CD14-positive monocyte (primary cell): ENCODE measurements around the gene TNFRSF1A. TPM values are rescaled to one million over a fixed set of nuclear protein-coding genes. Genes with fewer than 3 reads are reported as not detected.

Experiments
- DNase-seq, 3 donors: peaks; one replicate each; pipeline ENCODE4 v3.0.0-alpha.2; 2011 to 2022
- H2AFZ ChIP-seq: 2 replicates; pipeline ENCODE4 v1.6.0; 2012; ENCODE audit warnings: mild to moderate bottlenecking, low read depth, low read length, inconsistent platforms; ENCODE audit not compliant: insufficient read depth, poor library complexity, severe bottlenecking
- H3K27ac ChIP-seq, 2 donors: 1 replicate in 1 of 2; 2 replicates in 1 of 2; pipeline ENCODE4 v1.5.1; 2012 to 2013; ENCODE audit warnings: low read length in 2 of 2, control low read depth in 1 of 2, inconsistent platforms in 1 of 2, low read depth in 1 of 2, mild to moderate bottlenecking in 1 of 2
- H3K27me3 ChIP-seq, 2 donors: one replicate each; pipeline versions ENCODE4 v1.6.0 to v1.6.1; 2011 to 2013; ENCODE audit warnings: low read length in 2 of 2; ENCODE audit not compliant: control insufficient read depth in 2 of 2, insufficient read depth in 2 of 2
- H3K36me3 ChIP-seq, 2 donors: replicated peaks in 1 of 2; 1 replicate in 1 of 2; 2 replicates in 1 of 2; pipeline versions ENCODE4 v1.5.1 to v1.6.1; 2012 to 2013; ENCODE audit warnings: low read length in 2 of 2, control low read depth in 1 of 2, inconsistent platforms in 1 of 2, mild to moderate bottlenecking in 1 of 2; ENCODE audit not compliant: insufficient read depth in 2 of 2, control insufficient read depth in 1 of 2
- H3K4me1 ChIP-seq, 2 donors: 1 replicate in 1 of 2; 2 replicates in 1 of 2; pipeline versions ENCODE4 v1.5.1 to v1.6.1; 2012 to 2013; ENCODE audit warnings: low read length in 2 of 2, control low read depth in 1 of 2, inconsistent platforms in 1 of 2, mild to moderate bottlenecking in 1 of 2, moderate library complexity in 1 of 2; ENCODE audit not compliant: insufficient read depth in 2 of 2, control insufficient read depth in 1 of 2
- H3K4me2 ChIP-seq: replicated peaks from 2 replicates; pipeline ENCODE3; 2012; ENCODE audit warnings: low read length, moderate library complexity, mild to moderate bottlenecking; ENCODE audit not compliant: poor library complexity, severe bottlenecking; ENCODE audit errors: extremely low read depth
- H3K4me3 ChIP-seq, 3 experiments: fragments of 200-600 bp in 1 of 3; sonication (generic) in 1 of 3; replicated peaks in 1 of 3; 1 replicate in 2 of 3; 2 replicates in 1 of 3; pipeline ENCODE4 v1.5.1; 2011 to 2013; ENCODE audit warnings: low read length in 3 of 3, mild to moderate bottlenecking in 3 of 3, control low read depth in 2 of 3, low read depth in 2 of 3, inconsistent platforms in 1 of 3, moderate library complexity in 1 of 3
- H3K79me2 ChIP-seq: 2 replicates; pipeline ENCODE4 v1.6.0; 2012; ENCODE audit warnings: mild to moderate bottlenecking, control low read depth, inconsistent platforms, low read length, moderate library complexity; ENCODE audit not compliant: insufficient read depth
- H3K9ac ChIP-seq: 2 replicates; pipeline ENCODE4 v1.6.0; 2017; ENCODE audit warnings: low read length, mild to moderate bottlenecking; ENCODE audit not compliant: insufficient read depth, poor library complexity, severe bottlenecking
- H3K9me3 ChIP-seq, 2 donors: replicated peaks in 1 of 2; 1 replicate in 1 of 2; 2 replicates in 1 of 2; pipeline versions ENCODE4 v1.5.1 to v1.6.1; 2012 to 2013; ENCODE audit warnings: low read length in 2 of 2, control low read depth in 1 of 2; ENCODE audit not compliant: control insufficient read depth in 1 of 2, insufficient read depth in 1 of 2
- H4K20me1 ChIP-seq: 2 replicates; pipeline ENCODE4 v1.6.0; 2012; ENCODE audit warnings: mild to moderate bottlenecking, low read length, control low read depth, moderate library complexity; ENCODE audit not compliant: insufficient read depth
- H3K27ac Mint-ChIP-seq, 7 donors: one replicate each; pipeline ENCODE4 v1.8.0; 2020; ENCODE audit warnings: mild to moderate bottlenecking in 7 of 7, mixed read lengths in 7 of 7, moderate library complexity in 6 of 7, inconsistent platforms in 2 of 7
- H3K27me3 Mint-ChIP-seq, 3 donors: one replicate each; pipeline ENCODE4 v1.8.0; 2021 to 2022; ENCODE audit warnings: low read depth in 3 of 3, mild to moderate bottlenecking in 3 of 3, mixed read lengths in 3 of 3, moderate library complexity in 3 of 3, inconsistent platforms in 1 of 3
- H3K36me3 Mint-ChIP-seq, 2 donors: one replicate each; pipeline ENCODE4 v1.8.0; 2020; ENCODE audit warnings: mixed read lengths in 2 of 2, inconsistent platforms in 1 of 2, mild to moderate bottlenecking in 1 of 2
- H3K4me1 Mint-ChIP-seq: one replicate; pipeline ENCODE4 v1.8.0; 2020; ENCODE audit warnings: mild to moderate bottlenecking, mixed read lengths
- H3K4me3 Mint-ChIP-seq, 2 donors: one replicate each; pipeline ENCODE4 v1.8.0; 2020; ENCODE audit warnings: mild to moderate bottlenecking in 2 of 2, mixed read lengths in 2 of 2, moderate library complexity in 1 of 2
- H3K9me3 Mint-ChIP-seq, 7 donors: one replicate each; pipeline ENCODE4 v1.8.0; 2020 to 2022; ENCODE audit warnings: mixed read lengths in 7 of 7, mild to moderate bottlenecking in 6 of 7, moderate library complexity in 6 of 7, inconsistent platforms in 2 of 7
- CTCF ChIP-seq: fragments of 200-600 bp; IDR thresholded peaks from one replicate; pipeline ENCODE4 v1.8.0; 2022; ENCODE audit warnings: antibody characterized with exemption, mild to moderate bottlenecking
- WGBS: methylation state at CpG from one replicate; pipeline ENCODE4 v1.1.5; 2013; ENCODE audit warnings: missing lambda C conversion rate; ENCODE audit not compliant: insufficient coverage; 5-methylcytosine and 5-hydroxymethylcytosine counted together
- intact Hi-C, 2 donors: fragments of 100-400 bp; cut with micrococcal nuclease; formaldehyde crosslinking; loops; one replicate each; pipeline versions ENCODE4 v1.15.0 to v1.15.1; 2023
- polyA plus RNA-seq, 3 donors: library from polyadenylated mRNA; depleted of rRNA in 1 of 3; unstranded in 2 of 3; stranded (reverse) in 1 of 3; fragments of 300-500 nt in 2 of 3; fragments of >200 nt in 1 of 3; fragmentation: Illumina TruSeq in 2 of 3; gene quantifications; 1 replicate in 2 of 3; 2 replicates in 1 of 3; pipeline ENCODE4 v1.2.3, GENCODE V29; 2012 to 2021

The TNFRSF1A gene
- polyA plus RNA-seq, 3 donors: 108 to 157 (median 152) TPM

- 0% methylated on average over 3 of the region's 4 CpGs for WGBS
- H3K4me3 Mint-ChIP-seq: peak overlapping the region; percentile 81 to 83
Measured at GRCh38 chr12:6363010-6363329, 21.1 kb upstream of the TNFRSF1A start.

GRCh38 chr12:6362403-6362802, 20.5 kb upstream of the TNFRSF1A start:
- no peak overlapping the region for H3K9ac ChIP-seq
- no peaks in the 10 kb centered on the region for H3K9me3 ChIP-seq
- no peak for TF ChIP-seq CTCF
- H4K20me1 ChIP-seq: no peaks in the 10 kb centered on the region
- H3K79me2 ChIP-seq: peaks cover 8% of the 10 kb centered on the region
- no peak overlapping the region for H3K4me2 ChIP-seq
- Mint-ChIP-seq H3K4me1 (peaks cover 60% of the 10 kb centered on the region), H3K27ac (peak overlapping the region in 5 of 7 donors; percentile 26 to 86 (median 75)), H3K27me3 (no peaks in the 10 kb centered on the region), H3K9me3 (peaks cover 0 to 2% (median 0%) of the 10 kb centered on the region in 7 donors), H3K36me3 (no peaks in the 10 kb centered on the region), H3K4me3 (peak overlapping the region; percentile 18 to 74)
- intact Hi-C loops: no loop called here
- no peaks in the 10 kb centered on the region for H3K27me3 ChIP-seq
- peaks cover 48 to 76% of the 10 kb centered on the region in 2 donors for H3K4me1 ChIP-seq
- no CpG with 5 or more reads among the region's 3 CpGs for WGBS
- H2AFZ ChIP-seq: no peak overlapping the region
- H3K27ac ChIP-seq: peak overlapping the region; percentile 2 to 23
- H3K36me3 ChIP-seq: no peaks in the 10 kb centered on the region
- peak overlapping the region in 1 of 3 experiments; percentile 32 for H3K4me3 ChIP-seq
- no peak for DNase-seq

More at GRCh38 chr12:6363010-6363329, 21.1 kb upstream of the TNFRSF1A start:
- H3K27me3 Mint-ChIP-seq: no peaks in the 10 kb centered on the region
- Histone ChIP-seq H3K4me1 (peaks cover 48 to 76% of the 10 kb centered on the region in 2 donors), H3K9ac (peak overlapping the region; percentile 86), H3K27ac (peak overlapping the region in 1 of 2 donors; percentile 93), H3K9me3 (no peaks in the 10 kb centered on the region), H2AFZ (peak overlapping the region; percentile 95), H4K20me1 (no peaks in the 10 kb centered on the region), H3K36me3 (no peaks in the 10 kb centered on the region), H3K4me2 (peak overlapping the region; percentile 98), H3K79me2 (peaks cover 8% of the 10 kb centered on the region), H3K27me3 (no peaks in the 10 kb centered on the region), H3K4me3 (peak overlapping the region in 2 of 3 experiments; percentile 86 to 94)
- peak overlapping the region in 3 of 7 donors; percentile 60 to 83 (median 70) for H3K27ac Mint-ChIP-seq
- H3K9me3 Mint-ChIP-seq: peaks cover 0 to 2% (median 0%) of the 10 kb centered on the region in 7 donors
- H3K36me3 Mint-ChIP-seq: no peaks in the 10 kb centered on the region
- intact Hi-C loops: no loop called here
- TF ChIP-seq CTCF: no peak
- peaks cover 60% of the 10 kb centered on the region for H3K4me1 Mint-ChIP-seq
- DNase-seq: no peak
